Measurements from ENCODE around the gene VKORC1.

- no peak for TF ChIP-seq EZH2 (IDR thresholded peaks at IDR 0.05; ENCODE audit: low read length, unreplicated experiment)
- no peak for TF ChIP-seq CTCF (conservative IDR thresholded peaks at IDR 0.05; ENCODE audit: low read depth, low read length)
These were observed 12.2 kb upstream of the VKORC1 start for GRCh38 chr16:31106509-31107464.

Measured in PC-3 (cell line).